HepG2 (cell line): ENCODE data around the gene METTL22. TPM values are rescaled to one million over a fixed set of nuclear protein-coding genes. Genes with fewer than 3 reads are reported as not detected.

Experiments used
- ATAC-seq: fragments of 200-7000 bp; cut with Tn5 transposase; 3 replicates; pipeline ENCODE4 v1.9.1; 2020; ENCODE audit warnings: mild to moderate bottlenecking, moderate library complexity
- BruUV-seq: library from RNA; stranded (reverse); fragments of 400-500 nt; replicated peaks from 2 replicates; lab custom pipeline; 2021; lab: Mats Ljungman, UMichigan
- CTCF ChIA-PET: fragments of 300-600 bp; formaldehyde crosslinking; extraction: SDS; loops from one replicate; lab custom pipeline; 2021; ENCODE audit warnings: low total read pairs, inconsistent platforms, low intra/inter-chr PET ratio; lab: Yijun Ruan, JAX
- POLR2A ChIA-PET: fragments of 350-600 bp; sonication (Branson Sonifier 250); formaldehyde crosslinking; loops from one replicate; lab custom pipeline; 2020; ENCODE audit warnings: antibody characterized with exemption, inconsistent platforms; lab: Yijun Ruan, JAX
- DNase-seq: peaks from one replicate; pipeline ENCODE4 v3.0.0-alpha.2; 2015; ENCODE audit warnings: low spot score
- FAIRE-seq: peaks from 3 replicates; lab custom pipeline; 2011; peaks lifted over from hg19 to GRCh38; lab: Jason Lieb, UNC
- H2AFZ ChIP-seq: one replicate; pipeline ENCODE4 v1.6.1; 2011; ENCODE audit warnings: low read length, inconsistent platforms
- H3K27ac ChIP-seq: fragments of 300-600 bp; 3 replicates; pipeline ENCODE4 v1.8.0; 2011; ENCODE audit warnings: mixed run types, mild to moderate bottlenecking, mixed read lengths, low read length, inconsistent platforms; ENCODE audit not compliant: insufficient read depth; ENCODE audit errors: extremely low read length
- H3K27me3 ChIP-seq, 2 experiments: fragments of 200-600 bp in 1 of 2; 2 replicates in 1 of 2; 3 replicates in 1 of 2; pipeline versions ENCODE4 v1.6.0 to v1.8.0; 2011; ENCODE audit warnings: low read length in 2 of 2, mild to moderate bottlenecking in 2 of 2, moderate library complexity in 2 of 2, inconsistent platforms in 1 of 2; ENCODE audit not compliant: insufficient read depth in 2 of 2, control insufficient read depth in 1 of 2
- H3K36me3 ChIP-seq, 2 experiments: fragments of 200-600 bp in 1 of 2; replicated peaks in 1 of 2; 2 replicates in 1 of 2; 3 replicates in 1 of 2; pipeline versions ENCODE4 v1.5.1 to v1.8.0; 2011; ENCODE audit warnings: low read length in 2 of 2, inconsistent platforms in 1 of 2; ENCODE audit not compliant: insufficient read depth in 2 of 2, control insufficient read depth in 1 of 2
- H3K4me1 ChIP-seq: 2 replicates; pipeline ENCODE4 v1.5.1; 2012; ENCODE audit warnings: low read length, inconsistent platforms; ENCODE audit not compliant: insufficient read depth
- H3K4me2 ChIP-seq: 2 replicates; pipeline ENCODE4 v1.6.0; 2011; ENCODE audit warnings: low read depth, low read length, inconsistent platforms
- H3K4me3 ChIP-seq, 3 experiments: fragments of 200-600 bp in 1 of 3; sonication (generic), shearing (Covaris generic) in 1 of 3; replicated peaks in 1 of 3; 2 replicates each; pipeline ENCODE4 v1.5.1; 2011 to 2016; ENCODE audit warnings: low read length in 3 of 3, inconsistent platforms in 2 of 3, low read depth in 2 of 3, mild to moderate bottlenecking in 2 of 3, control low read depth in 1 of 3, mixed read lengths in 1 of 3; ENCODE audit not compliant: insufficient read depth in 1 of 3
- H3K79me2 ChIP-seq: one replicate; pipeline ENCODE4 v1.6.1; 2011; ENCODE audit warnings: low read length, inconsistent platforms; ENCODE audit not compliant: insufficient read depth
- H3K9ac ChIP-seq: 2 replicates; pipeline ENCODE4 v1.6.0; 2011; ENCODE audit warnings: mild to moderate bottlenecking, low read depth, low read length, inconsistent platforms; ENCODE audit not compliant: insufficient read depth
- H3K9me3 ChIP-seq: 2 replicates; pipeline ENCODE4 v1.5.1; 2012; ENCODE audit warnings: mild to moderate bottlenecking, low read length
- H4K20me1 ChIP-seq: 2 replicates; pipeline ENCODE4 v1.6.0; 2011; ENCODE audit warnings: inconsistent platforms, mild to moderate bottlenecking, low read length, moderate library complexity; ENCODE audit not compliant: insufficient read depth
- DMAP1 ChIP-seq: IDR thresholded peaks from 2 replicates; pipeline ENCODE4 v1.6.1; 2016
- HNRNPH1 ChIP-seq: fragments of 200-400 bp; formaldehyde crosslinking; optimal IDR thresholded peaks from 2 replicates; pipeline ENCODE3; 2017; ENCODE audit warnings: mild to moderate bottlenecking, low read depth, low read length
- WIZ ChIP-seq: sonication (generic); formaldehyde crosslinking; IDR thresholded peaks from 2 replicates; pipeline ENCODE4 v1.5.1; 2020; ENCODE audit warnings: mild to moderate bottlenecking, missing genetic modification reagents
- ZFP91 ChIP-seq: sonication (generic); formaldehyde crosslinking; IDR thresholded peaks from 2 replicates; pipeline ENCODE4 v1.9.0; 2022; ENCODE audit warnings: missing genetic modification reagents, mild to moderate bottlenecking, borderline replicate concordance
- ZNF280D ChIP-seq: sonication (generic); formaldehyde crosslinking; IDR thresholded peaks from 2 replicates; pipeline ENCODE4 v1.5.1; 2020; ENCODE audit warnings: mild to moderate bottlenecking, missing genetic modification reagents
- whole genome bisulfite sequencing: methylation state at CpG from one replicate; pipeline ENCODE4 v1.1.6; 2017; ENCODE audit warnings: low lambda C conversion rate; 5-methylcytosine and 5-hydroxymethylcytosine counted together
- in situ Hi-C: cut with HindIII; loops from 2 replicates; pipeline ENCODE4 v1.10.0; 2017; ENCODE audit warnings: low pct_unique_long_range_greater_than_20kb; ENCODE audit not compliant: extremely low pct_ligation_motif_present
- intact Hi-C: fragments of 100-400 bp; cut with micrococcal nuclease; formaldehyde crosslinking; loops from one replicate; pipeline ENCODE4 v1.10.0; 2022; ENCODE audit not compliant: unreplicated experiment
- polyA plus RNA-seq, 8 experiments: library from polyadenylated mRNA; depleted of rRNA in 3 of 8; stranded (reverse) in 7 of 8; unstranded in 1 of 8; fragments of >200 nt; fragmentation: Illumina TruSeq in 4 of 8; extraction: Trizol in 4 of 8; gene quantifications; 2 replicates each; pipeline versions ENCODE4 v1.2.1 to v1.2.3, GENCODE V29; 2011 to 2016; ENCODE audit warnings: low read depth in 4 of 8, missing spikeins in 1 of 8, mixed read lengths in 1 of 8; ENCODE audit not compliant: insufficient read depth in 1 of 8
- total RNA-seq, 5 experiments: library from RNA; depleted of rRNA; stranded (reverse); fragments of >200 nt; fragmentation: Illumina TruSeq; extraction: Trizol; gene quantifications; 2 replicates each; pipeline ENCODE4 v1.2.3, GENCODE V29; 2016; ENCODE audit warnings: low read depth in 1 of 5

METTL22 gene
- total and polyA plus RNA-seq, 2 of the 13 experiments (the other 11 are each of a cell fraction or from before 2014, with no cell fraction given) = 36.2 to 94.8 TPM

- 26% methylated on average over 2 of the region's 2 CpGs for WGBS
- Histone ChIP-seq H3K27me3 (peaks cover 13 to 46% of the 10 kb centered on the region in 2 experiments; a peak in 4 of 5 replicates), H3K9ac (no peak overlapping the region), H3K4me2 (no peak overlapping the region), H3K36me3 (no peaks in the 10 kb centered on the region), H3K79me2 (no peaks in the 10 kb centered on the region), H3K4me1 (peaks cover 24% of the 10 kb centered on the region), H4K20me1 (no peaks in the 10 kb centered on the region), H3K4me3 (no peak overlapping the region), H2AFZ (no peak overlapping the region), H3K9me3 (no peaks in the 10 kb centered on the region), H3K27ac (no peak overlapping the region)
- FAIRE-seq (no peak), DNase-seq (no peak), ATAC-seq (no peak)
- ChIA-PET POLR2A (no interaction called here), CTCF (no interaction called here)
- no TSS peak for BruUV-seq
- TF ChIP-seq ZNF280D (CRISPR knock-in tag) (no peak), HNRNPH1 (no peak), WIZ (CRISPR knock-in tag) (no peak), DMAP1 (no peak), ZFP91 (CRISPR knock-in tag) (no peak)
- intact Hi-C loops = no loop called here
- in situ Hi-C loops = no loop called here
Measured at GRCh38 chr16:8585041-8585440, 36.5 kb upstream of the METTL22 start.
